Stimulated activated CD8-positive, alpha-beta memory T cell treated with anti-CD3 and anti-CD28 coated beads, Interleukin-12 subunit alpha, Interleukin-12 subunit beta, amount 100 ng/mL, for 4 hours (primary cell): Measurements from ENCODE around the gene ZP1.
"Not testable (repeated sequence)": the region's sequence is repeated elsewhere in the genome, so short reads cannot be mapped to it uniquely, and the experiment has no call there.

Experiments
- DNase-seq: peaks from one replicate; pipeline ENCODE4 v3.0.0-alpha.2; 2020; ENCODE audit warnings: low read depth

ZP1 gene

GRCh38 chr11:60878245-60879101 is 11.1 kb downstream of the ZP1 start:
- DNase-seq: no peak

GRCh38 chr11:60879104-60879503 is 11.8 kb downstream of the ZP1 start:
- DNase-seq: no peak

GRCh38 chr11:60879971-60880588 is 12.7 kb downstream of the ZP1 start:
- DNase-seq: no peak

- no peak for DNase-seq
These were observed 13.4 kb downstream of the ZP1 start for GRCh38 chr11:60880643-60881282.

GRCh38 chr11:60887556-60887955 is 20.2 kb downstream of the ZP1 start:
- DNase-seq: no peak

GRCh38 chr11:60889869-60890311 is 22.5 kb downstream of the ZP1 start:
- no peak for DNase-seq

GRCh38 chr11:60890696-60891095 is 23.4 kb downstream of the ZP1 start:
- DNase-seq: no peak

GRCh38 chr11:60891103-60891741 is 23.9 kb downstream of the ZP1 start:
- no peak for DNase-seq

GRCh38 chr11:60895687-60896086 is 28.3 kb downstream of the ZP1 start:
- no peak for DNase-seq

GRCh38 chr11:60897496-60897895 is 30.2 kb downstream of the ZP1 start:
- DNase-seq: no peak

- DNase-seq: no peak
These were observed 31.9 kb downstream of the ZP1 start for GRCh38 chr11:60899046-60899936.

- DNase-seq: no peak
These were observed 32.6 kb downstream of the ZP1 start for GRCh38 chr11:60899977-60900376.

GRCh38 chr11:60900673-60901404 is 33.5 kb downstream of the ZP1 start:
- no peak for DNase-seq

GRCh38 chr11:60902625-60903024 is 35.3 kb downstream of the ZP1 start:
- no peak for DNase-seq

GRCh38 chr11:60905047-60905446 is 37.7 kb downstream of the ZP1 start:
- no peak for DNase-seq

- no peak for DNase-seq
These were observed 38.3 kb downstream of the ZP1 start for GRCh38 chr11:60905551-60906113.

- DNase-seq: peak; percentile 95
These were observed 39.0 kb downstream of the ZP1 start, which contains the start of gene PRPF19 for GRCh38 chr11:60906132-60906972. TSS of gene PRPF19 (minus strand) at chr11:60906585. CDS start at chr11:60906382, 203 bp downstream.

- DNase-seq: no peak
These were observed 41.5 kb downstream of the ZP1 start for GRCh38 chr11:60908803-60909202.

- DNase-seq: not testable (repeated sequence)
These were observed 42.4 kb downstream of the ZP1 start for GRCh38 chr11:60909680-60910280.
